T-helper 22 cell (primary cell): ENCODE data around the gene MAGEE2.
"Not testable (repeated sequence)": the region's sequence is repeated elsewhere in the genome, so short reads cannot be mapped to it uniquely, and the experiment has no call there.

Experiments
- DNase-seq: peaks from one replicate; pipeline ENCODE4 v3.0.0-alpha.2; 2020; ENCODE audit warnings: low read depth

MAGEE2 gene, protein sequence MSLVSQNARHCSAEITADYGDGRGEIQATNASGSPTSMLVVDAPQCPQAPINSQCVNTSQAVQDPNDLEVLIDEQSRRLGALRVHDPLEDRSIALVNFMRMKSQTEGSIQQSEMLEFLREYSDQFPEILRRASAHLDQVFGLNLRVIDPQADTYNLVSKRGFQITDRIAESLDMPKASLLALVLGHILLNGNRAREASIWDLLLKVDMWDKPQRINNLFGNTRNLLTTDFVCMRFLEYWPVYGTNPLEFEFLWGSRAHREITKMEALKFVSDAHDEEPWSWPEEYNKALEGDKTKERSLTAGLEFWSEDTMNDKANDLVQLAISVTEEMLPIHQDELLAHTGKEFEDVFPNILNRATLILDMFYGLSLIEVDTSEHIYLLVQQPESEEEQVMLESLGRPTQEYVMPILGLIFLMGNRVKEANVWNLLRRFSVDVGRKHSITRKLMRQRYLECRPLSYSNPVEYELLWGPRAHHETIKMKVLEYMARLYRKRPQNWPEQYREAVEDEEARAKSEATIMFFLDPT

DNA sequence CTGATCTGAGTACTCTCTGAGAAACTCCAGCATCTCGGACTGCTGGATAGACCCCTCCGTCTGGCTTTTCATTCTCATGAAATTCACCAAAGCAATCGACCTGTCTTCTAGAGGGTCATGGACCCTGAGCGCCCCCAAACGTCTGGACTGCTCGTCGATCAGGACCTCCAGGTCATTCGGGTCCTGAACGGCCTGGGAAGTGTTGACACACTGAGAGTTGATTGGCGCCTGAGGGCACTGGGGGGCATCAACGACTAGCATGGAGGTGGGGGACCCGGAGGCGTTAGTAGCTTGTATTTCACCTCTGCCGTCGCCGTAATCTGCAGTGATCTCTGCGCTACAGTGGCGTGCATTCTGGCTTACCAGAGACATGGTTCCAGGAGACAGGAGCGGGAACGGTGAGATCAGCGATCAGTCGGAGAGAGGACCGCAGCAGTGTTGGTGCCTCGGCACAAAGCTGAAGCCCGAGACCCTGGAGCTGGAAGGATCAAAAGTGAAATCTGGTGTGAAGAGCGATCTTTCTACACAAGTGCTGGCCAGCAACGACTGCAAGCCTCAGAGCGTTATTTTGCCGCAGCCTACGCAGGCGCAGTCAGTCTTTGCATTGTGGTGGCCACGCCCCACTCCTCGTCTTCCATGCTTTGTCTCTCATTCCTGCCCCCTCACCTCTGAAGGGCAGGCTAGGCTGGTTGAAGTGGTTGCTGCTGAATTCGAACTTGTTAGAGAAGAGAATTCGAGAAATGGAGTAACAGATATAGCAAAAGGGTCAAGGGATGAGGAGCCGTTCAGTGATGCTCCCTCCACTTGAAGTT is at the start of gene MAGEE2:
Gene MAGEE2 (minus strand): TSS at position 575 of the 812 bp plus-strand sequence. CDS start 203 bp downstream, at position 372.
- DNase-seq = no peak

DNA sequence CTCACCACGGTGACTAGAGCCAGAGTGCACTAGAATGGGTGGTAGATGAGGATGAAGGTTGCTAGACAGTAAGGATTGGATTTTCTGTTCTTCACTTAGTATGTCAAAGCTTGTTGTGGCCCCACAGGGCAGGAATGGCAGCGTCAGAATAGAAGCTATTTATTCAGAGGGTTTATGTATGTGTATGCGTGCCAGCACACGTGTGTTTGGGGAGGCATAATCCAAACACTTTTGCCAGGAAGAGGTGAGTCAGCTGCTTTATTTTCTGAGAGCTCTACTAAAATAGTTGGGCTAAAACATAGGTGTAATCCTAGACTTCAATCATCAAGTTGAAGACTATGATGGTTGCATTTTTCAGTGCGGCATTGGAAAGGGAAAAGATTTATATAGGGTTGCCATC is 1.2 kb upstream of the MAGEE2 start:
- no peak for DNase-seq

- no peak for DNase-seq
Observed at GRCh38 chrX:75781611-75782010, 3.4 kb downstream of the MAGEE2 start.

GRCh38 chrX:75768063-75768462 is 17.0 kb downstream of the MAGEE2 start:
- DNase-seq = not testable (repeated sequence)

GRCh38 chrX:75748431-75748830 is 36.6 kb downstream of the MAGEE2 start:
- no peak for DNase-seq

DNA sequence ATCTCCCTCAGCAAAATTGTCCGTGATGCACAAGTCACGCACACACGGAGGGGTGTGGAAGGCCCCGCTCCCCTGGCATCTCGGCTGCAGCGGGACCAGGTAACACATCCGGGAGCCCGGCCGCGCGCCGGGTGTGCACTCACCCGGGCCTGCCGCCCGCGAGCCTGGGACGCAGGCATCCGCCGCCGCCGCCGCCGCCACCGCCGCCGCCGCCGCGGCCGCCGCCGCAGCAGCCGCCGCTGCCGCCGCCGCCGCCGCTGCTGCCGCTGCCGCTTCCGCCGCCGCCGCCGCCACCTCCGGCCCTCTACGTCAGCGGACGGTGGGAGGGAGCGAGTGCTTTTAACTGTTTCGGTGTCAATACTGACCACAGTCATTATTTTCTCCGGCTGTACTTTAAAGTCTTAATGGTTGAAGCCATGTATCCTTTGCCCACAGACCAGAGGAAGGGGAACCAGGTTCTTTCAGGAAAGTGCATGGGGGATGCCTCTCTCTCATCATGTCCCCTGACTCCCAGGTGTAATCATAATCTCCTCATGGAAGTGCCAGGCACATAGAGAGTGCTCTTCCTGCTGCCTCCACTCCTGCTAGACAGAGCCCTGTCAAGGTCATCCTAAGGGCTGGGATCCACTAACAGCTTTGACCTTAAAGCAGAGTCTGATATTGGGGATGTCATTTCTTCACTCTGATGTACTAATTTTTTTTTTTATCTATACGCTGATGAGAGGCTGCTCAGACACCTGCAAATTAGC is 38.0 kb downstream of the MAGEE2 start:
- DNase-seq = no peak
